Astrocyte (in vitro differentiated cells and primary cell): ENCODE data around the gene RALGPS2. TPM values are rescaled to one million over a fixed set of nuclear protein-coding genes. Genes with fewer than 3 reads are reported as not detected.

ENCODE experiments used
- DNase-seq: peaks from one replicate; pipeline ENCODE4 v3.0.0-alpha.2; 2010; ENCODE audit warnings: low read depth
- FAIRE-seq: peaks from 2 replicates; lab custom pipeline; 2011; peaks lifted over from hg19 to GRCh38; lab: Jason Lieb, UNC
- H2AFZ ChIP-seq: 2 replicates; pipeline ENCODE4 v1.6.0; 2012; ENCODE audit warnings: low read depth, low read length, inconsistent platforms
- H3K27ac ChIP-seq: 2 replicates; pipeline ENCODE4 v1.5.1; 2011; ENCODE audit warnings: low read depth, low read length, inconsistent platforms
- H3K27me3 ChIP-seq: 2 replicates; pipeline ENCODE4 v1.6.0; 2011; ENCODE audit warnings: low read length, inconsistent platforms; ENCODE audit not compliant: insufficient read depth
- H3K36me3 ChIP-seq: 2 replicates; pipeline ENCODE4 v1.5.1; 2011; ENCODE audit warnings: low read length, inconsistent platforms; ENCODE audit not compliant: insufficient read depth
- H3K4me1 ChIP-seq: 2 replicates; pipeline ENCODE4 v1.5.1; 2011; ENCODE audit warnings: low read length, inconsistent platforms; ENCODE audit not compliant: insufficient read depth
- H3K4me2 ChIP-seq: 2 replicates; pipeline ENCODE4 v1.6.0; 2012; ENCODE audit warnings: low read length, inconsistent platforms
- H3K4me3 ChIP-seq: 2 replicates; pipeline ENCODE4 v1.5.1; 2011; ENCODE audit warnings: low read depth, mild to moderate bottlenecking, low read length, inconsistent platforms; ENCODE audit not compliant: insufficient read depth
- H3K79me2 ChIP-seq: 2 replicates; pipeline ENCODE4 v1.6.0; 2012; ENCODE audit warnings: mild to moderate bottlenecking, low read length, inconsistent platforms; ENCODE audit not compliant: insufficient read depth
- H3K9ac ChIP-seq: 2 replicates; pipeline ENCODE4 v1.6.0; 2012; ENCODE audit warnings: mild to moderate bottlenecking, low read length, inconsistent platforms
- H3K9me3 ChIP-seq: 2 replicates; pipeline ENCODE4 v1.5.1; 2012; ENCODE audit warnings: low read depth, mild to moderate bottlenecking, low read length, inconsistent platforms; ENCODE audit not compliant: insufficient read depth
- H4K20me1 ChIP-seq: 2 replicates; pipeline ENCODE4 v1.6.0; 2012; ENCODE audit warnings: low read length, inconsistent platforms; ENCODE audit not compliant: insufficient read depth
- H3K27ac Mint-ChIP-seq: one replicate; pipeline ENCODE4 v1.8.0; 2021; ENCODE audit warnings: mild to moderate bottlenecking, mixed read lengths; ENCODE audit not compliant: unreplicated experiment
- H3K27me3 Mint-ChIP-seq: one replicate; pipeline ENCODE4 v1.8.0; 2021; ENCODE audit warnings: low read depth, mixed read lengths; ENCODE audit not compliant: unreplicated experiment
- H3K36me3 Mint-ChIP-seq: one replicate; pipeline ENCODE4 v1.8.0; 2021; ENCODE audit warnings: low read depth, mixed read lengths; ENCODE audit not compliant: unreplicated experiment
- H3K4me1 Mint-ChIP-seq: one replicate; pipeline ENCODE4 v1.8.0; 2021; ENCODE audit warnings: low read depth, mixed read lengths; ENCODE audit not compliant: unreplicated experiment
- H3K4me3 Mint-ChIP-seq: one replicate; pipeline ENCODE4 v1.8.0; 2021; ENCODE audit warnings: mild to moderate bottlenecking, moderate library complexity, mixed read lengths; ENCODE audit not compliant: unreplicated experiment
- H3K9me3 Mint-ChIP-seq: one replicate; pipeline ENCODE4 v1.8.0; 2021; ENCODE audit warnings: mild to moderate bottlenecking, mixed read lengths; ENCODE audit not compliant: unreplicated experiment
- CTCF ChIP-seq: IDR thresholded peaks from 2 replicates; pipeline ENCODE4 v1.5.1; 2011; ENCODE audit warnings: low read depth, mild to moderate bottlenecking, inconsistent platforms, low read length, moderate library complexity; ENCODE audit not compliant: insufficient read depth
- EZH2 ChIP-seq: IDR thresholded peaks from 2 replicates; pipeline ENCODE4 v1.6.1; 2012; ENCODE audit warnings: mild to moderate bottlenecking, low read length, inconsistent platforms; ENCODE audit not compliant: insufficient read depth
- total RNA-seq: library from RNA; stranded (reverse); gene quantifications from 2 replicates; pipeline ENCODE4 v1.2.1, GENCODE V29; 2021

The RALGPS2 gene
- total RNA-seq, 1 donor from 2014 or later, result 33.6 TPM

GRCh38 chr1:178694923-178695525 is 30.0 kb upstream of the RALGPS2 start:
- no peaks in the 10 kb centered on the region for H3K27me3 ChIP-seq
- H3K9me3 ChIP-seq, result no peaks in the 10 kb centered on the region
- no peak for TF ChIP-seq EZH2
- no peak for TF ChIP-seq CTCF
- H3K4me2 ChIP-seq, result no peak overlapping the region
- H3K4me1 ChIP-seq, result no peaks in the 10 kb centered on the region
- DNase-seq, result no peak
- H3K4me3 ChIP-seq, result no peak overlapping the region
- no peaks in the 10 kb centered on the region for H4K20me1 ChIP-seq
- Mint-ChIP-seq H3K9me3 (no peaks in the 10 kb centered on the region), H3K27ac (no peak overlapping the region), H3K4me1 (no peaks in the 10 kb centered on the region), H3K27me3 (no peaks in the 10 kb centered on the region), H3K4me3 (no peak overlapping the region), H3K36me3 (no peaks in the 10 kb centered on the region)
- H3K9ac ChIP-seq, result no peak overlapping the region
- no peak overlapping the region for H3K27ac ChIP-seq
- H2AFZ ChIP-seq, result no peak overlapping the region
- H3K36me3 ChIP-seq, result no peaks in the 10 kb centered on the region
- H3K79me2 ChIP-seq, result no peaks in the 10 kb centered on the region
- FAIRE-seq, result no peak

- no peak overlapping the region for H3K27ac ChIP-seq
- Mint-ChIP-seq H3K4me3 (no peak overlapping the region), H3K9me3 (no peaks in the 10 kb centered on the region), H3K27ac (no peak overlapping the region), H3K27me3 (peaks cover 3% of the 10 kb centered on the region), H3K4me1 (no peaks in the 10 kb centered on the region), H3K36me3 (no peaks in the 10 kb centered on the region)
- no peak overlapping the region for H3K9ac ChIP-seq
- FAIRE-seq, result no peak
- H3K4me3 ChIP-seq, result no peak overlapping the region
- no peaks in the 10 kb centered on the region for H4K20me1 ChIP-seq
- no peaks in the 10 kb centered on the region for H3K4me1 ChIP-seq
- no peaks in the 10 kb centered on the region for H3K27me3 ChIP-seq
- H3K9me3 ChIP-seq, result no peaks in the 10 kb centered on the region
- H3K36me3 ChIP-seq, result no peaks in the 10 kb centered on the region
- peak; percentile 65 for DNase-seq
- no peak for TF ChIP-seq EZH2
- TF ChIP-seq CTCF, result no peak
- no peak overlapping the region for H2AFZ ChIP-seq
- no peaks in the 10 kb centered on the region for H3K79me2 ChIP-seq
- H3K4me2 ChIP-seq, result no peak overlapping the region
Observed at GRCh38 chr1:178702146-178702545, 22.9 kb upstream of the RALGPS2 start.

GRCh38 chr1:178704833-178705232 is 20.2 kb upstream of the RALGPS2 start:
- H4K20me1 ChIP-seq, result no peaks in the 10 kb centered on the region
- no peak overlapping the region for H2AFZ ChIP-seq
- no peak overlapping the region for H3K9ac ChIP-seq
- H3K27me3 Mint-ChIP-seq, result peaks cover 6% of the 10 kb centered on the region
- no peaks in the 10 kb centered on the region for H3K36me3 ChIP-seq
- no peak overlapping the region for H3K4me3 Mint-ChIP-seq
- H3K79me2 ChIP-seq, result no peaks in the 10 kb centered on the region
- H3K4me1 Mint-ChIP-seq, result no peaks in the 10 kb centered on the region
- H3K4me2 ChIP-seq, result no peak overlapping the region
- no peaks in the 10 kb centered on the region for H3K4me1 ChIP-seq
- H3K27me3 ChIP-seq, result no peaks in the 10 kb centered on the region
- H3K27ac ChIP-seq, result no peak overlapping the region
- no peaks in the 10 kb centered on the region for H3K36me3 Mint-ChIP-seq
- H3K9me3 Mint-ChIP-seq, result no peaks in the 10 kb centered on the region
- DNase-seq, result no peak
- TF ChIP-seq EZH2 (no peak), CTCF (no peak)
- H3K4me3 ChIP-seq, result no peak overlapping the region
- H3K9me3 ChIP-seq, result no peaks in the 10 kb centered on the region
- FAIRE-seq, result no peak
- H3K27ac Mint-ChIP-seq, result no peak overlapping the region
